Thyroid gland (tissue), 4 donors: Measurements from ENCODE around the gene ARSJ.

Source experiments
- CTCF ChIP-seq, 6 experiments: fragments of 200-600 bp in 3 of 6; fragments of 450-650 bp in 3 of 6; sonication (generic) in 3 of 6; IDR thresholded peaks; one replicate each; pipeline ENCODE4 v1.5.1; 2016 to 2019; ENCODE audit warnings: antibody characterized with exemption in 6 of 6, mild to moderate bottlenecking in 2 of 6, inconsistent platforms in 1 of 6, moderate library complexity in 1 of 6
- POLR2A ChIP-seq, 2 donors: fragments of 450-650 bp; IDR thresholded peaks; one replicate each; pipeline ENCODE4 v1.6.1; 2017; ENCODE audit warnings: antibody characterized with exemption in 2 of 2, mild to moderate bottlenecking in 2 of 2, moderate library complexity in 1 of 2

GRCh38 chr4:114017120-114017917, 37.9 kb upstream of the ARSJ start:
- no peak for TF ChIP-seq POLR2A (IDR thresholded peaks at IDR 0.05)
- no peak for TF ChIP-seq CTCF (IDR thresholded peaks at IDR 0.05)
